H9 (cell line): ENCODE data around the gene GAS6. TPM values are rescaled to one million over a fixed set of nuclear protein-coding genes. Genes with fewer than 3 reads are reported as not detected.
"Not testable (repeated sequence)": the region's sequence is repeated elsewhere in the genome, so short reads cannot be mapped to it uniquely, and the experiment has no call there.

ENCODE experiments used
- DNase-seq: peaks from one replicate; pipeline ENCODE4 v3.0.0-alpha.2; 2017
- H2AFZ ChIP-seq: one replicate; pipeline ENCODE4 v1.6.1; 2013; ENCODE audit warnings: mild to moderate bottlenecking, low read length, control low read depth, moderate library complexity
- H2AK5ac ChIP-seq: 2 replicates; pipeline ENCODE4 v1.6.1; 2013; ENCODE audit warnings: low read length, control low read depth, mixed read lengths; ENCODE audit not compliant: insufficient read length
- H2BK120ac ChIP-seq: one replicate; pipeline ENCODE4 v1.6.1; 2013; ENCODE audit warnings: low read depth, mild to moderate bottlenecking, low read length, control low read depth, inconsistent platforms; ENCODE audit not compliant: poor library complexity, severe bottlenecking
- H2BK12ac ChIP-seq: 2 replicates; pipeline ENCODE4 v1.6.1; 2013; ENCODE audit warnings: low read length, control low read depth, mixed read lengths, low read depth; ENCODE audit not compliant: insufficient read length
- H2BK15ac ChIP-seq: 2 replicates; pipeline ENCODE4 v1.6.1; 2013; ENCODE audit warnings: low read depth, low read length, control low read depth
- H2BK20ac ChIP-seq: one replicate; pipeline ENCODE4 v1.6.1; 2013; ENCODE audit warnings: low read depth, mild to moderate bottlenecking, low read length, control low read depth, inconsistent platforms; ENCODE audit not compliant: poor library complexity, severe bottlenecking
- H2BK5ac ChIP-seq: 2 replicates; pipeline ENCODE4 v1.6.1; 2013; ENCODE audit warnings: low read length, control low read depth, mixed read lengths; ENCODE audit not compliant: insufficient read length
- H3K14ac ChIP-seq: 2 replicates; pipeline ENCODE4 v1.6.1; 2013; ENCODE audit warnings: low read length, control low read depth; ENCODE audit not compliant: insufficient read depth
- H3K18ac ChIP-seq: 2 replicates; pipeline ENCODE4 v1.6.1; 2013; ENCODE audit warnings: low read depth, mild to moderate bottlenecking, mixed read lengths, low read length, control low read depth; ENCODE audit not compliant: insufficient read length
- H3K23ac ChIP-seq: 2 replicates; pipeline ENCODE4 v1.6.1; 2013; ENCODE audit warnings: low read length, control low read depth, mixed read lengths, low read depth; ENCODE audit not compliant: insufficient read length
- H3K23me2 ChIP-seq: 2 replicates; pipeline ENCODE4 v1.6.1; 2013; ENCODE audit warnings: low read depth, mild to moderate bottlenecking, mixed read lengths, low read length, control low read depth; ENCODE audit not compliant: insufficient read length, poor library complexity, severe bottlenecking
- H3K27ac ChIP-seq: 2 replicates; pipeline ENCODE4 v1.5.1; 2013; ENCODE audit warnings: low read length, control low read depth, mixed read lengths, low read depth; ENCODE audit not compliant: insufficient read length
- H3K27me3 ChIP-seq: 2 replicates; pipeline ENCODE4 v1.6.1; 2013; ENCODE audit warnings: low read length, control low read depth, inconsistent platforms; ENCODE audit not compliant: insufficient read depth
- H3K4ac ChIP-seq: 2 replicates; pipeline ENCODE4 v1.6.1; 2013; ENCODE audit warnings: low read depth, mild to moderate bottlenecking, control low read depth, inconsistent platforms, low read length, moderate library complexity
- H3K4me1 ChIP-seq: 2 replicates; pipeline ENCODE4 v1.6.1; 2013; ENCODE audit warnings: low read length, control low read depth, inconsistent platforms; ENCODE audit not compliant: insufficient read depth
- H3K4me2 ChIP-seq: 2 replicates; pipeline ENCODE4 v1.6.1; 2013; ENCODE audit warnings: low read length, control low read depth, mixed read lengths; ENCODE audit not compliant: insufficient read length, insufficient read depth
- H3K56ac ChIP-seq: 2 replicates; pipeline ENCODE4 v1.6.1; 2013; ENCODE audit warnings: low read depth, mild to moderate bottlenecking, mixed read lengths, low read length, control low read depth; ENCODE audit not compliant: insufficient read length
- H3K79me1 ChIP-seq: 2 replicates; pipeline ENCODE4 v1.6.1; 2013; ENCODE audit warnings: low read depth, mild to moderate bottlenecking, moderate library complexity, low read length, control low read depth, inconsistent platforms; ENCODE audit not compliant: insufficient read depth, poor library complexity, severe bottlenecking
- H3K79me2 ChIP-seq: 2 replicates; pipeline ENCODE4 v1.6.1; 2013; ENCODE audit warnings: low read length, control low read depth, inconsistent platforms; ENCODE audit not compliant: insufficient read depth
- H3K9ac ChIP-seq: 2 replicates; pipeline ENCODE4 v1.6.1; 2013; ENCODE audit warnings: low read length, control low read depth, mixed read lengths; ENCODE audit not compliant: insufficient read length; ENCODE audit errors: extremely low read depth
- H3K9me3 ChIP-seq: one replicate; pipeline ENCODE4 v1.6.1; 2013; ENCODE audit warnings: low read depth, low read length, inconsistent platforms; ENCODE audit not compliant: control insufficient read depth
- H3T11ph ChIP-seq: one replicate; pipeline ENCODE4 v1.6.1; 2013; ENCODE audit warnings: mild to moderate bottlenecking, low read length, control low read depth, inconsistent platforms
- H4K20me1 ChIP-seq: one replicate; pipeline ENCODE4 v1.6.1; 2013; ENCODE audit not compliant: control insufficient read depth, insufficient read length, insufficient read depth
- H4K5ac ChIP-seq: 2 replicates; pipeline ENCODE4 v1.6.1; 2013; ENCODE audit warnings: low read depth, mild to moderate bottlenecking, mixed read lengths, low read length, control low read depth; ENCODE audit not compliant: insufficient read length
- H4K8ac ChIP-seq: replicated peaks from 2 replicates; pipeline ENCODE4 v1.6.1; 2013; ENCODE audit warnings: low read length, control low read depth, mixed read lengths, low read depth; ENCODE audit not compliant: insufficient read length
- H4K91ac ChIP-seq: 2 replicates; pipeline ENCODE4 v1.6.1; 2013; ENCODE audit warnings: low read depth, mild to moderate bottlenecking, moderate library complexity, mixed read lengths, low read length, control low read depth; ENCODE audit not compliant: insufficient read length
- H3K27ac Mint-ChIP-seq, 3 experiments: 2 replicates in 2 of 3; 3 replicates in 1 of 3; pipeline ENCODE4 v1.8.0; 2020 to 2021; ENCODE audit warnings: mixed read lengths in 3 of 3, mild to moderate bottlenecking in 1 of 3, moderate library complexity in 1 of 3
- H3K27me3 Mint-ChIP-seq: 2 replicates; pipeline ENCODE4 v1.8.0; 2021; ENCODE audit warnings: low read depth, mild to moderate bottlenecking, moderate library complexity, mixed read lengths
- H3K36me3 Mint-ChIP-seq, 3 experiments: 2 replicates in 2 of 3; 3 replicates in 1 of 3; pipeline ENCODE4 v1.8.0; 2020 to 2021; ENCODE audit warnings: low read depth in 3 of 3, mixed read lengths in 3 of 3; ENCODE audit not compliant: insufficient read depth in 1 of 3
- H3K4me1 Mint-ChIP-seq, 2 experiments: 2 replicates each; pipeline ENCODE4 v1.8.0; 2020; ENCODE audit warnings: mixed read lengths in 2 of 2
- H3K4me3 Mint-ChIP-seq, 2 experiments: 2 replicates in 1 of 2; 3 replicates in 1 of 2; pipeline ENCODE4 v1.8.0; 2020 to 2021; ENCODE audit warnings: mild to moderate bottlenecking in 2 of 2, mixed read lengths in 2 of 2, moderate library complexity in 1 of 2
- H3K9me3 Mint-ChIP-seq, 2 experiments: 2 replicates in 1 of 2; 3 replicates in 1 of 2; pipeline ENCODE4 v1.8.0; 2020; ENCODE audit warnings: mild to moderate bottlenecking in 2 of 2, mixed read lengths in 2 of 2, moderate library complexity in 1 of 2
- WGBS: extraction: QIAGEN DNeasy Blood & Tissue Kit; methylation state at CpG from one replicate; pipeline ENCODE4 v1.1.7; 2013; ENCODE audit warnings: missing lambda C conversion rate, low lambda C conversion rate, mixed read lengths; ENCODE audit not compliant: insufficient read length; ENCODE audit errors: extremely low coverage; 5-methylcytosine and 5-hydroxymethylcytosine counted together
- total RNA-seq: library from RNA; stranded (reverse); gene quantifications from 2 replicates; pipeline ENCODE4 v1.2.1, GENCODE V29; 2021
- TF ChIP-seq, protein P1 (sequence below): fragments of 200-600 bp; sonication (generic); conservative IDR thresholded peaks from 3 replicates; pipeline ENCODE4 v1.8.0; 2021; ENCODE audit warnings: antibody characterized with exemption, mild to moderate bottlenecking

The GAS6 gene
- total RNA-seq, 1 experiment from 2014 or later = 20.5 TPM

DNA sequence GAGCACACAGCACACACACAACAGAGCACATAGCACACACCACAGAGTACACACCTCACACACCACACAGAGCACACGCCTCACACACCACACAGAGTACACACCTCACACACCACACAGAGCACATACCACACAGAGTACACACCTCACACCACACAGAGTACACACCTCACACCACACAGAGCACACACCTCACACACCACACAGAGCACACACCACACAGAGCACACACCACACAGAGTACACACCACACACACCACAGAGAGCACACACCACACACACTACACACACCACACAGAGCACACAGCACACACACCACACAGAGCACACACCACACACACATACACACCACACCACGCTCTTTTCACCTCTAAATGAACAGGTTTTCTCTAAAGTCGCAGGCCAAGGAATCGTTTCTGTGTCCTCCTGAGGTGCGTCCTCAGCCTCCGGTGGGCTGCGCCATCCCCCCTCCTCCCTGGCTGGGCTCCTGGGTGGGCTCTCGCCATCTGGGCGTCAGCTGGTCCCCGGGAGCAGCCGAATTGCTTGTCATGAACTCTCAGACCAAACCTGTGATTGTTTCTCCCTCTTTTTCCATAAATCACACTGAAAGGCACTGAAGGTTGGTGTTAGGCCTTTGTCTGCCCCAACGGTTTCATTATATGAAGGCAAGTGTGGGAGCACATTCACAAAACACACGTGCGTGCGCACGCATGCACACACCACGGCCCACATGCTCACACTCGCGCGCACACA is 67.5 kb downstream of the GAS6 start:
- no peak overlapping the region for H3K4ac ChIP-seq
- H3K14ac ChIP-seq = no peak overlapping the region
- H2BK20ac ChIP-seq = no peak overlapping the region
- no CpG with 5 or more reads among the region's 20 CpGs for WGBS
- H3K23ac ChIP-seq = no peak overlapping the region
- Mint-ChIP-seq H3K36me3 (no peaks in the 10 kb centered on the region), H3K9me3 (no peaks in the 10 kb centered on the region; a peak in 1 of 5 replicates), H3K4me3 (no peak overlapping the region), H3K4me1 (no peaks in the 10 kb centered on the region), H3K27ac (no peak overlapping the region), H3K27me3 (no peaks in the 10 kb centered on the region)
- H3K23me2 ChIP-seq = no peaks in the 10 kb centered on the region
- H3K18ac ChIP-seq = no peak overlapping the region
- no peak overlapping the region for H3K9ac ChIP-seq
- H3K4me1 ChIP-seq = no peaks in the 10 kb centered on the region
- no peak overlapping the region for H3K4me2 ChIP-seq
- TF ChIP-seq, protein P1, sequence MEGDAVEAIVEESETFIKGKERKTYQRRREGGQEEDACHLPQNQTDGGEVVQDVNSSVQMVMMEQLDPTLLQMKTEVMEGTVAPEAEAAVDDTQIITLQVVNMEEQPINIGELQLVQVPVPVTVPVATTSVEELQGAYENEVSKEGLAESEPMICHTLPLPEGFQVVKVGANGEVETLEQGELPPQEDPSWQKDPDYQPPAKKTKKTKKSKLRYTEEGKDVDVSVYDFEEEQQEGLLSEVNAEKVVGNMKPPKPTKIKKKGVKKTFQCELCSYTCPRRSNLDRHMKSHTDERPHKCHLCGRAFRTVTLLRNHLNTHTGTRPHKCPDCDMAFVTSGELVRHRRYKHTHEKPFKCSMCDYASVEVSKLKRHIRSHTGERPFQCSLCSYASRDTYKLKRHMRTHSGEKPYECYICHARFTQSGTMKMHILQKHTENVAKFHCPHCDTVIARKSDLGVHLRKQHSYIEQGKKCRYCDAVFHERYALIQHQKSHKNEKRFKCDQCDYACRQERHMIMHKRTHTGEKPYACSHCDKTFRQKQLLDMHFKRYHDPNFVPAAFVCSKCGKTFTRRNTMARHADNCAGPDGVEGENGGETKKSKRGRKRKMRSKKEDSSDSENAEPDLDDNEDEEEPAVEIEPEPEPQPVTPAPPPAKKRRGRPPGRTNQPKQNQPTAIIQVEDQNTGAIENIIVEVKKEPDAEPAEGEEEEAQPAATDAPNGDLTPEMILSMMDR = no peak
- H4K5ac ChIP-seq = no peak overlapping the region
- no peaks in the 10 kb centered on the region for H3K27me3 ChIP-seq
- no peak overlapping the region for H4K91ac ChIP-seq
- no peak overlapping the region for H2BK120ac ChIP-seq
- no peak overlapping the region for H3K27ac ChIP-seq
- no peak overlapping the region for H3T11ph ChIP-seq
- H4K20me1 ChIP-seq = no peaks in the 10 kb centered on the region
- H2AK5ac ChIP-seq = no peak overlapping the region
- no peaks in the 10 kb centered on the region for H3K9me3 ChIP-seq
- H3K56ac ChIP-seq = no peak overlapping the region
- no peak overlapping the region for H4K8ac ChIP-seq
- DNase-seq = no peak
- no peak overlapping the region for H2AFZ ChIP-seq
- no peak overlapping the region for H2BK15ac ChIP-seq
- no peaks in the 10 kb centered on the region for H3K79me1 ChIP-seq
- H3K79me2 ChIP-seq = no peaks in the 10 kb centered on the region
- no peak overlapping the region for H2BK12ac ChIP-seq
- no peak overlapping the region for H2BK5ac ChIP-seq

GRCh38 chr13:113795362-113795761 is 68.5 kb downstream of the GAS6 start:
- H3K4me2 ChIP-seq, H3K9ac ChIP-seq, H3K27me3 Mint-ChIP-seq, H3K36me3 Mint-ChIP-seq, H3T11ph ChIP-seq, H3K4me1 ChIP-seq, H2BK5ac ChIP-seq, H3K79me2 ChIP-seq, H4K8ac ChIP-seq, H3K79me1 ChIP-seq, H4K20me1 ChIP-seq, H3K27me3 ChIP-seq, H3K4ac ChIP-seq, H3K14ac ChIP-seq, H3K23ac ChIP-seq, H2BK15ac ChIP-seq, H3K9me3 Mint-ChIP-seq, H2BK12ac ChIP-seq, H3K27ac Mint-ChIP-seq, H3K4me3 Mint-ChIP-seq, H2AK5ac ChIP-seq, H2BK20ac ChIP-seq, H3K9me3 ChIP-seq, H2AFZ ChIP-seq, DNase-seq, H3K27ac ChIP-seq, H3K56ac ChIP-seq, H4K91ac ChIP-seq, H2BK120ac ChIP-seq, H3K23me2 ChIP-seq, H4K5ac ChIP-seq, H3K4me1 Mint-ChIP-seq: not testable (repeated sequence)
- WGBS = no CpG with 5 or more reads among the region's 1 CpG
- H3K18ac ChIP-seq = peak overlapping the region; percentile 21
